Bone marrow (tissue), 2 donors: ENCODE results near the gene ELMOD1.

Experiments
- DNase-seq, 2 donors: peaks; one replicate each; lab custom pipeline; 2025; lab: John Stamatoyannopoulos, UW

ELMOD1 gene

DNA sequence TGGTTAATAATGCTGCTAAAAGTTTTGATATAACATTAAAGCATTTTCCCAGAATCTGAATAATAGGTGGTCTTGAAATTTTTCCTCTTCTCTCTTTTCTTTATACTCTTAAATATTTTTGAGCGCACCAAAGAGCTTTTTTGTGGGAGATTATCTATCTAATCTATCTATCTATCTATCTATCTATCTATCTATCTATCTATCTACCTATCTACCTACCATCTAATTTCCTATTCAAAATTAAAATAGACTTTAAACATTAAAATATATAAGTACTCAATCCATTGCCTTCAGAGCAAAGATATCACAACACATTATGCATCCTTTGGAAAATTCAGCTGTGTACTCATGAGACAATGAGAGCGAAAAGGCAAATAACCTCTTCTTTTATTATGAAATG lies 55.8 kb downstream of the ELMOD1 start:
- DNase-seq: no peak

DNA sequence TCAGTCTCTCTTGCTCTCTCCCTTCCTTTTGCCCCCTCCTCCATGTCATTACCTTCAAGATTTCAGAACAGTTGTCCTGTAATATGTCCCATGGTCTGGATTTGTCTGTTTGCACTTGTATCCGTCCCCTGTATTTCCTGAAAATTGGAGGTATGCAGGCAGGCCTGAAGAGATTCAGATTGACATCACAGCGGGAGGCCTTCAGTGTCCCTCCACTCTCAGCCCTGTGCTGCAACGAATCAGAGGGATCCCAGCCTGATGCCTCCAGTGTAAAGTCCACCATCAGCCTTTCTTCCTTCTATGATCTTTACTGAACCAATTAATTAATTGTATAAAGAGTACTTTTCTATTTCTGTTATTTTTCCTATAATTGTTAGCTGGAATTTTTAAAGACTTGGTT lies 57.3 kb downstream of the ELMOD1 start:
- DNase-seq: no peak

DNA sequence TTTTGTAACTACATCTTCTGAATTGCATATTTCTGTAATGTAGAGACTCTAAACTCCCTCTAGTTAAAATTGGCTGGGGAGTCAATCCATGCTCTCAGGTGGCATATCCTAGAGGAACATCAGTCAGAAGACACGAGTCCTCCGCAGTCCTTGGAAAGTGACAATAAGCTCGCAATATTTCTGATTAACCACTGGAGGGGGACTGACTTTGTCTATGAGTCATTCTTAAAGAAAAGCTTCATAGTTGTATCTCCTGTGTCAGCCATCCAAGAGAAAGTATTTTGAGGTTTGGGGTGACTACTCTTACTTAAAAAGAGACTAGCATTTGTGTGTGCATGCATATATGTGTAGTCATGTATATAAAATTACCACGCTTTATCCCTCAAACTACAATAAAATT lies 60.7 kb downstream of the ELMOD1 start:
- DNase-seq: no peak

DNA sequence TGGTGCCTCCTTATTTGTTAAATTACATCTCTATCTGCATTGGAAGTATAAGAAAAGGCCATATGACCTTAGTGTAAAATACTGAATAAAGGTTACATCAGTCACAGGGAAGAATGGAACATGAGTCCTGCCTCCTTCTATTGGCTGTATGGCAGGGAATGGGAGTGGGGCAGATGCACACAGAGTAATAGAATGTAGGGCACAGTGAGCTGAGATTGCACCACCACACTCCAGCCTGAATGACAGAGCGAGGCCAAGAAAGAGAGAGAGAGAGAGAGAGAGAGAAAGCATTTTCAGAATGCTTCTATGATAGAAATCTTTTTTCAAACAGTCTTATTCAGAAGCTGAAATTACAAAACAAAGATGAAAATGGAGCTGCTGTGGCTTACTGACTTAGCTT lies 62.1 kb downstream of the ELMOD1 start:
- DNase-seq: no peak

DNA sequence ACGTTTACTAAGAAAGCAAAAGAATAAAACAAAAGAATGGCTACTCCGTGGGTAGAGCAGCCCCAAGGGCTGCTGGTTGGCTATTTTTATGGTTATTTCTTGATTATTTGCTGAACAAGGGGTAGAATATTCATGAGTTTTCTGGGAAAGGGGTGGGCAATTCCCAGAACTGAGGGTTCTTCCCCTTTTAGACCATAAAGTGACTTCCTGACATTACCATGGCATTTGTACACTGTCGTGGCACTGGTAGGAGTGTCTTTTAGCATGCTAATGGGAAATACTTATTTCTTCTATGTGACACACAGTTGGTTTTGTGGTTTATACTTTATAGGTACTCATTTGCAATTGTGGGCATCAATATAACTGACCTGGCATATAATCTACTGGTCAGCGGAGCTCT lies 64.7 kb downstream of the ELMOD1 start:
- no peak for DNase-seq

DNA sequence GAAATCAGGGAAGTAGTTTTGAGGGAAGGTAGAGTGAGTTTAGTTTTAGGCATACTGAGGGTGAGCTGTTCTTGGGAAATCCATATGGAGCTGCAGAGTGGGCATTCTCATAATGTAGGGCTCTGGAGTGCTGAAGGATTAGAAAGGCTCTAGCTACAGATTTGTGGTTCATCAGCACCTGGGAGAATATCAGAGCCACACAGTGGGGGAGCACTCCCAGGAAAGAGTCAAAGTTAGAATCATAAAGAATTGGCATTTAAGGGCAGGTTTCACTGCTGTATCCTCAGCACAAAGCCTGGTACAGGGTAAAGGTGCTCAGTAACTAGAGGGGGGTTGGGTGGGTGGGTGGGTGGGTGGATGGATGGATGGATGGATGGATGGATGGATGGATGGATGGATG lies 68.4 kb downstream of the ELMOD1 start:
- DNase-seq: no peak

DNA sequence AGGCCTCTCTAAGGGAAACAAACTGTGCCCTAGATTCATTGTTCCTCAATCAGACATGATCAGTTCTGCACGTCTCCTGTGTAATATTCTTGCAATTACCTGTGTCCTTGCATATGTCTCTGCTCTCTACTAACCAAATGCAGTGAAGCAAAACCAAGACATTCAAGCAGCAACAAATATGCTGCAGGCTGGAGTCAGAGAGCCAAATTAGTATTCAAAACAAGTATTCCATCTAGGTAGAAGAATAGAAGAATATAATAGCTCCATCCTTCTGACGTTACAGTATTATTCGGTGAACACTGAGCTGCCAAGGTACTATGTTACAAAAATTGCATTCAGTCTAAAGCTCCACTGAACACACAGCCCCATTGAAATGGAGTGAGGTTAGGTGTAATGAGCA lies 69.1 kb downstream of the ELMOD1 start:
- no peak for DNase-seq

DNA sequence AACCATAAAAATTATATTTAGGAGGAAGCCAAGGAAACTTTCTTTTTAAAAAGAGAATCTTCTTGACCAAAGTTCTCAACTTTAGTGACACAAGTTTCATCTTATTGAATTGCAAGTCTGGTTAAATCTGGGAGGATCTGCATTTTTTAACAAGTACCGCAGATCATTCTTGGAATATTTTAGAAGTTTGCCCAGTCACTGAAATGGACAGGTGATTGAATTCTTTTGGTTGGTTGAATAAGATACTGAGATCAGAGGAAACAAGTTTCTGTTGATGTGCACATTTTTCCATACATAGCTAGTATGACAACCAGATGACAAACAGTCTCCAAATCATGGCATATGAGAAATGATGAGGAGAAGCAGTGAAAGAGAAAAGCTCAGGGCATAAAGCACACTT lies 70.7 kb downstream of the ELMOD1 start:
- no peak for DNase-seq

DNA sequence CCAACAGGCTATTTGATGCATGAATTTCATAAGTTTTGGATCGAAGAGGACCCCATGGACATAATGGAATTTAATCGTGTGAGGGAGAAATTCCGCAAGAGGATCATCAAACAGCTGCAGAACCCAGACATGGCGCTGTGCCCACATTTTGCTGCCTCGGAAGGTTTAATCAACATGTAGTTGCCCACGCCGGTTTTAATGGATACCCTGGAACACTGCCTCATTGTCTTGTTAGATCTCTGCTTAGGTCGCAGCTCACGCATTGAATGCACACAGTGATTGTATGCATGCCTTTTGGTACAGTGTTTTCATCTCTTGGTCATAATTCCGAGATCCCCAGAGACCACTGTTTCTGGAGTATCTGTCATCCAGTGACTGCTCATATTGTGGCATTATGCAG lies 74.1 kb downstream of the ELMOD1 start:
- DNase-seq: no peak

DNA sequence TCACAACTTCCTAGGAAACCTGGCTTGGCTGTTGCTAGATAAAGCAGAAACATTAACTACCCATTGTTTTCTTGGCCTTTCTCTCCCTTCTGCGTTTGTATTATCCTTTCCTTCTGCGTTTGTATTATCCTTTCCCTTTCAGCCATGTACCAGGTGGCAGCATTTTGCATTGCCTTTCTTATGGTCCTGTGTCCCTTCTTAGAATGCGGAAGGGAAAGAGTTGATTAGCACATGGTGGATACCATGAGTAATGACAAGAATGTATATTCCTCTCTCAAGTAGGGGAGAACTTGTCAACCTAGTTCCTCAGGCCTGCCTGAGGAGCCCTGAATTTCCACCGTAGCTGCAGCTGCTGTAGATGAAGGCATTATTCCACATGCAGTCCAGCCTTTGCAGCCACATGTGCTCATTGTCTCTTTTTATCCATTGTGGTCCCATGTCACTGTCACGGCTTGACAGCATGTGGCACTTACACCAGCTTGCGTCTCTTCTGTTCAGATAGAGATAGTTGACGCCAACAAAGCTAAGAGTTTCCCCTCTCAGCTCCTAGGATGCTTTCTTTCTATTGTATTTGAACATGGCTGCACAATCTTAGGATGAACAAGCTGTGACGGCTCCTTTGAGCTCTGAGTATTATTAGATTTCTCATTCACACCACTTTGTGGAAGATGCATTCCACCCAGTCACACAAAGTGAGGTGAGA lies 76.1 kb downstream of the ELMOD1 start:
- no peak for DNase-seq

DNA sequence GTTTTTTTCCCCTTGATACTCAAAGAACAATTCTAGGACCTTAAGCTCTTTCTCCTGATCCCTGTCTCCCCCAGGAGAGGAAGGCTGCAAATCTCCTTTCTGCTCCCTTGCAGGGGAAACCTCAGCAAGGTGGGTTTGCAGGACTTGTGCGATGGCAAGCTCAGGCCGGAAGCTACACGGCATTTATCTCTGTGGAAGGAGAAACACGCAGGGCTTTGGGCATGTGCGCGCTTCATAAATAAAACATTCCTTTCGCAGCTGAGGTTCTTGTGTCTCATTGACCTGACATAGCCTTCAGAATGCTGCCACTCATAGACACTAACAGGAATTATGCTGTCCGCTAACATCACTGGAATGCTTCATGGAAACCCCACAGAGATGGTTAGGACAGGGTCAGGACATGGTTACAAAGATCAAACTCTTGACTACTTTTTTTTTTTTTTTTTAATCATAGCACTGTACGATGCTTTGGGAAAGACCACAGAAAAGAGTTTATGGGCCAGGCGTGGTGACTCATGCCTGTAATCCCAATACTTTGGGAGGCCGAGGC lies 78.3 kb downstream of the ELMOD1 start:
- DNase-seq: no peak

DNA sequence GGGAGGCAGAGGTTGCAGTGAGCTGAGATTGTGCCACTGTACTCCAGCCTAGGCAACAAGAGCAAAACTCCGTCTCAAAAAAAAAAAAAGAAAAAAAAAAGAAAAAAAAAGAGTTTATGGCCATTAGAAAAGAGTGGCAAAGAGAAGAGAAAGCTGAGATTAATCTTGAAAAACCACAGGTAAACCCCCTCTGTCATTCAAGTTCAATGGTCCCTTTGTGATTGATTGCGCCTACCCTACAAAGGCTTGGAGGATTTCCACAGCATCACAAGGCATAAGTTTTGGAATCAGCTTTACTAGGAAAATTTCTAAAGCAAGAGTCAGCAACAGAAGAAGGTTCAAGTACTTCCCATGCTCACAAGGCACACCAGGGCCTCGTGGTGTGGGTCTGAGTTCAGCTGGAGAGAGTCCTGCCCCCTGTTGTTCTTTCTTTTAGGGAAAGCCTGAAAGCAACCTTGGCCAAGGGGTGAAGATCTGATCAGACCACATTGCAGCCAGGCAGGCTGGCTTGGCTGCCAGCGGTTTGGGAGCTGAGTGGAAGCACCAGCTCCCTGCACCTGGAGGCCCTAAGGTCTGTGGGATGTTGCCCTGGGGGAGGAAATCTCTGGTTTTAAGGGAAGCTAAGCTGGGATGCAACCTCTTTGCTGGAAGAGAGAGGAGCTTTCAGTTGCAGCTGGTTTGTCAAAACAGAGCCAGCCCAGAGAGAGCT lies 79.1 kb downstream of the ELMOD1 start:
- DNase-seq: no peak

DNA sequence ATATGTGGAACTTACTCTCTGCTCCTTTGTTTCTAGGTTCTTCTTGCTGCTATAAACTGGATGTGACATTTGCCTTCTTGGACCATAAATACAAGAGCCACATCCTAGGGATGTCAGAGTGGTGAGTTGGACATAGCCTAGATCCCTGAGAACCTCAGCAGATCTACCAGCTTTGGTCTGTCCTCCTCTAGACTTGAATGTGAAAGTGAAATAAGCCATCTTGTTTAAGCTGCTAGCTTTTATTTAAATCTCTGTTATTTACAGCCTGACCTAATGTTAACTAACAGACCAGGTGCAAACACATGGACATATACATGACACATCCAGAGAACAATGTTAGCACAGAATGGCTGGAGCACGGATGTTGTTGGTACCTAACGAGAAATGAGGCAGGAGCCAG lies 85.0 kb downstream of the ELMOD1 start:
- DNase-seq: no peak

DNA sequence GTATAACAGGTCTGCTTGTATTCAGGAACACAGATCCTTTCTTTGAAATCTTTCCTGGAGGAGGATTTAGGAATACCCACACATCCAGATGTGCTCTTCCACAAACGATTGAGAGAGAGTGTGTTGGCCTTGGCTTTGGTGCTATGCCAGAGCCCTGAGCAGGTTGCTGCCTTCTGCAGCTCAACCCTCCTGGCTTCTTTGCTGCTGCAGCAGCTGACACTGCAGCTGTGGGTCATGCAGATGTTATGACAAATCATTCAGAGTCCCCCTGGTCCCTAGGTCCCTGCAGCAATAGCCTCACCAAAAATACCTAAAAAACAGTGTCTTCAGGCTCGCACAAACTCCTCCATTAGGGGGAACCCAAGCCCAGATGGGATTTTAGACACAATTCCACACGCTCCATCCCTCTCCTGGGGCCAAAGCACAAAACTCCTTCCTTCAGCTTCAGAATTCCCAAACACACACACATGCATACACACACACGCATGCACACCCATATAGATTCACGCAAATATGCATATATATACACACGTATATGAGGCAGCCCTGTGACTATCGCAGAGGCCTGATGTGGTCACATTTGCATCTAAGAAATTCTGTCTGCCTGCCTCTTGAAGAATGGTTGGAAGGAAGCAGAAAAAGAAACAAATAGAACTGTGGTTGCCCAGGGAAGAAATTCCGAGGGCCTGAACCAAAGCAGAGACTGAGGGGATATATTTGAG lies 85.5 kb downstream of the ELMOD1 start:
- no peak for DNase-seq

DNA sequence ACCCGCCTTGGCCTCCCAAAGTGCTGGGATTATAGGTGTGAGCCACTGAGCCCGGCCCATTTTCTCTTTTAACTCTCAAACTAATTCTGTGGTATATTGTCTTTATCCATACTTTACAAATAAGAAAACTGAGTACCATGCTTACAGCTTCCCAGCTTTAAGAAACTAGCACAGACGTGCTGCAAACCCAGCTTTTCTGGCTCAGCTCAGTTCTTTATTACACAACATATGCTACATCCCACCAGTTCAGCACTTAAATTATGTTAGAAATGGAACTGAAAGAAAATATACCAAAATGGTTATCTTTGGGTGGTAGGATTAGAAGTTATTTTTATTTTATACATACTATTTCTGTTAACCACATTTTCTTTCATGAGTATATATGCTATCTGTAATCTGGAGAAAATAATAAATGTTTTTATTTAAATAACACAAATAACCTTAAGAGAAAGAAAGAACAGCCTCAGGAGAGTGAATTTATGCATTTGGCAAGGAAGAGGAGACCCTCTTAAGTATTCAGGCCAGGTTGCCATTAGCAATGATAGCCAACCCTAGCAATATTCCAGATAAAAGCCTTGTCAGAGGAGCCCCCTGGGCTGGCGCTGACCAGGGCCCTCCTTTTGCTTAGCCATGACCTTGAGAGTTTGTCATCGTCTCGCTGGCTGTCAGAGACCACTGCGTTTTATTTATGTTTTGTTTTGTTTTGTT lies 87.1 kb downstream of the ELMOD1 start:
- no peak for DNase-seq

DNA sequence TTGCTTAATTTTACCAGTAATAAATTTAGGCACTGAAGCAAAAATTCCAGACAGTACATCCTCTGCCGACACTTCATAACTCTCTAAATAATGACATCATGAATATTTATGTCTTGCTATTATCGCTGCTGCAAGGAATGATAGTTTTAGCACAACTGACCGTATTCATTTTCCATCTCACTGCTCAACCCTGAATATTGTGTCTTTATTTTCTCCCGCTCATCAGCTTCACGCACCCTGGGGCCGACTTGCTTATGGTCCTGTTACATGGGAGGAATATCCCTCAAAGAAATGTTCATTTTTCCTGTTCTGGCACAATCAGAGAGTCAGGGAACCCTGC lies 87.7 kb downstream of the ELMOD1 start:
- no peak for DNase-seq

DNA sequence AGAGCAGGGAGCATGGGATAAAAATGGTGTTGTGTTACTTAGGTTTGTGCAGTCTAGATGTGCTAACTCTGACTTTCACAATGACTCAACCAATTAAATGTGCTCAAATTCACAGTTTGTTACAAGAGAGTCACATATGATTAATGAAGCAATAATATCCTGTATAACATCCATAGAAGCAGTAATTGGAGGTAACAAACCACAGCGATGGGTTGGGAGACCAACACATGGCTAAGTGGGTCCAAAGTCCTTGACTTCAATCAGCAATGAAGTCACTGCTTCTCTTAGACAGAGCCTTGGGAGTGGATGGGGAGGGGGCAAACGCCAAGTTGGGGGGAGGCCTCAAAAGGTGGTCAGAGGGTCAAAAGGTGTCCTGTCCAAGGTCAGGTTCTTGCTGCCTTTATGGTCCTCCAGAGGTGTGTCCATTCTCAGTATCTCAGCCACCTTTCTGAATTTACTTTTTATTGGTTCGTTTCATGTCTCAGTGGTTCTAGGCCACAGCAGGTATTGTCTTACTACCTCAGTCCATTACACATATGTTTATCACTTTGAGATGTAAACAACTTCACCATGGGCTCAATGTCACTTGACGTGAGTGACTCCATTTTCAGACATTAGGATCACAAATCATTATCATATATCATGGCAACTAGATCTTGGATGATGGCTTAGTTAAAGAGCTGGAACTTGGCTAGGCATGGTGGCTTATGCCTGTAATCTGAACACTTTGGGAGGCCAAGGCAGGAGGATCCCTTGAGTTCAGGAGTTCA lies 88.5 kb downstream of the ELMOD1 start:
- DNase-seq: no peak

DNA sequence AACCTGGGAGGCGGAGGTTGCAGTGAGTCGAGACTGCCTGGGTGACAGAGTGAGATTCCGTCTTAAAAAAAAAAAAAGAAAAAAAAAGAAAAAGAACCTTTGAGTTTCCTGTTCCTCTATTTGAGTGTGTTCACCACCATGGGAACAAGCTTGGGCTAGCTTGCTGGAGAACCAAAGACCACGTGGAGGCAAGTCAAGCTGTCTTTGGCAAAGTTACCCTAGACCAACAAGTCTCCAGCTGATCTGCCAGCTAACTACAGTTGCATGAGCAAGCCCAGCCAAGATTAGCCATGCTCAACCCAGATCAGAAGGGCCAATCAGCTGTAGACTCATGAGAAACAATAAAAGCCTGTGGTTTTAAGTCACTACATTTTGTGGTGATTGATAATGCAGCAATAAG lies 91.2 kb downstream of the ELMOD1 start:
- DNase-seq: no peak

DNA sequence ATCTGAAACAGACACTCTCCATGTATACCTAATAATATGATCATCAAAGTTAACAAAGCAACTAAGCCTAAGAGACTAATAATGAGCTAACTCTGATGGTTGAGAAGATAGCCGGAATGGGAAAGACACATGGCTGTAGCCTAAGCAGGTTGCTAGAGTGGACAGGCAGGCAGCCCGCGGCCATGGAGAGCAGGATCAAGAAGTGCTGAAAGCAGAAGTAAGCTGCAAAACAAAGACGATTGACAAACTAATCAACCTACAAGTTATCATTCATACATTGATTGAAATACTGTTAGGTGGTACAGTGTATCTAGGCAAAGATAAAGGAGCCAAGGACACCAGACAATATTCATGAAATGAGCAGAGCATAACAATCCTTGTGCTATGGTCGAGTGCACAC lies 91.6 kb downstream of the ELMOD1 start:
- no peak for DNase-seq

DNA sequence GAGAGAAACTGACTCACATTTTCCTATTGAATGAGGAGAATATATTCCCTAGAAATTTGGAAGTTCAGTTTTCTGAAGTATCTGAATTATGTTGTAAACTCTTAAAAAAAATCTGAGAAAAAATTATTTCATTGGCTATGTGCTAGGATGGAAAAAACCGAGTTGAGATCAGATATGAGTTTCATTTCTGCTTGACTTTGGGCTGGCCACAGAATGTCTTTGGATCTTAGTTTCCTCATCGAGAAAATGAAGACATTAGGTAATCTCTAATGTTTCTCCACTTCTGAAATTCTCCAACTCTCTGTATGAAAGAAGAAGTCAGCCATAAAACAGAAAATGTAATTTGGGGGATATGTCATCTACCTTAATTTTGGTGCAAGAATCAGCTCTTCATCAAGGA lies 92.1 kb downstream of the ELMOD1 start:
- no peak for DNase-seq

DNA sequence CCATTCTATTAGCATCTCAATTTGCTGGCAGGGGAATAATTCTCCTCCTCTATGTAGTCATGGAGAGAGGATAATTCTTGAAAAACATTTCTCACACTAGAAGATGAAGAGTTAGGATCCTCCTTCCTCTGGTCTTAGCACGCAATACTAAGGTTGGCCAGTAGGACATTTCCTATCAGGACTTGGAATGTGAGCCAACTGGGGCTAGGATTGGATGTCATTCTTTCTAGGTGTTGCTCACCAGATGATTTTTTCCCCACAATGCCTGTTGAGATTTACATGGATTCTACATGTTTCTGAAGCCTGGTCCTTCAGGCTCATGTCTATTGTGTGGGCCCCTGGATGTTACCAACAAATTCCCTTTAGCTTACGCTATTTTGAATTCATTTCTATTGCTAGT lies 92.9 kb downstream of the ELMOD1 start:
- no peak for DNase-seq
